Daoy (cell line): ENCODE data around the gene PDE8A. TPM values are rescaled to one million over a fixed set of nuclear protein-coding genes. Genes with fewer than 3 reads are reported as not detected.

Experiments used
- DNase-seq: peaks from one replicate; pipeline ENCODE4 v3.0.0-alpha.2; 2015; ENCODE audit warnings: low read depth
- total RNA-seq: library from RNA; depleted of rRNA; stranded (reverse); fragments of >200 nt; shearing (Covaris generic); gene quantifications from 2 replicates; pipeline ENCODE4 v1.2.3, GENCODE V29; 2014

PDE8A gene
- total RNA-seq, 1 experiment from 2014 or later = 4.9 TPM

- no peak for DNase-seq
These were observed 92.0 kb downstream of the PDE8A start for GRCh38 chr15:85073556-85074194.

GRCh38 chr15:85086855-85087254 lies 105.2 kb downstream of the PDE8A start:
- no peak for DNase-seq

- DNase-seq = no peak
These were observed 106.6 kb downstream of the PDE8A start for GRCh38 chr15:85088300-85088699.

DNA sequence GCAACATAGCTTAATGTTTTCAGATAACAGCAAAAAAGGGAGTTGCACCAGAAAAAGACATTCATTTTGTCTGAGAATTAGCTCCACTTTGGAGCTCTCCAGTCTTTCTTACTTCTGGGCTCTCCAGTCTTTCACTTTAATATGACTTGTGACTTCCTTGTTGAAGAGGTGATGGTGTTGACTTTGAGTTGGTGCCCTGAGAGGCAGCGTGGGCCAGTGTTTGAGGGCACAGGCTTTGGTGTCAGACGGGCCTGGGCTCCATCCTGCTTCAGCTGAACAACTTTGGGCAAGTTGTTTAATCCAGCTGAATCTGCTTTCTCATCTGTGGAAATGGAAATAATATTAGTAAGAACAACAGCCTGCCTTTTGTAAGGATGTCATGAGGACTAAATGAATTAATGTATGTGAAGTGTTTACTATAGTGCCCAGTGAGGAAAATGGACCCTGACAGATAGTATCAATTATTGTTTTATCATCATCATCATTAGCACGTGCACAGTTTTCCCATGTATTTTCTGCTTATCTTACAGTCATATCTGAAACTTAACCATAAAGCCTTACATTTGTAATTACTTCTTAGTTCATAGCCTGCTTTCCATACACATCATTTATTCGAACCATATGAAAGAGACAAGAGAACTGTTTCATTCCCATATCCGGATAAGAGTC lies 108.4 kb downstream of the PDE8A start:
- no peak for DNase-seq

- no peak for DNase-seq
These were observed 110.3 kb downstream of the PDE8A start for GRCh38 chr15:85091990-85092389.

DNA sequence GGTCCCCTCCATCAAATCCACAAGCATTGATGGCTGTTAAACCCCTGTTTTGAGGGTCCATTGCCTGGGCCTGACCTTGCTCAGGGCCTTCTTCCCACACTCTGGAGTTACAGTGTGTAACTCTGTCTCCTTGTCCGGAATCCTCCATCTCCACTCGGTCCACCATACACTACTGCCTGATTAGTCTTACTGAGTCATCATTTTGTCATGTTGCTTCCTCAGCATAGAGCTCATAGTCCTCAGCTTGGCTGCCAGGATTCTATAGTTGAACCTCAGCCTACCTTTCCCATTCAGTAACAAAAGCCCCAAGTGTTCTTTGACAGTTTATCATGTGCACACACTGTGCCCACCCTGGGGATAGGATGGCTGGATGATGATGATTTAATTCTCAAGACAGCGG lies 113.0 kb downstream of the PDE8A start:
- DNase-seq = no peak

GRCh38 chr15:85095566-85095965 lies 113.9 kb downstream of the PDE8A start:
- no peak for DNase-seq

DNA sequence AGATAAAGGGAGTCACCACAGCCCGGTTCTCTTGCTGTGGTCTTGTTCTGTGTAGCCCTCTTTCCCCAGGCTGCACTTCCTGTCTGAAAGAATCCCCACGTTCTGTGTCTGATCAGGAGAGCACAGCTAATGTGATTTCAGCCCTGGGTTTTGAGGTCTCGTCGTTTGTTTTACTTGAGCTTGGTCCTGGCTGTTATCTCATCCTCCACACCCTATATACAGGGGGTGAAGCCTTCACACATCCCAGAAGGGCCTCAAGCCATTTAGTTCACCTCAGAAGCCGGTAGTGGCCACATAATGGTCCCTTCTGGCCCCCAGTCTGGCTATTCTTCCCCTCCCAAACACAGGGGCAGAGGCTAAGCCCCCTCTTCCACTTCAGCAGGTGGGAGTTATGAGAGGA lies 115.6 kb downstream of the PDE8A start:
- DNase-seq = no peak

DNA sequence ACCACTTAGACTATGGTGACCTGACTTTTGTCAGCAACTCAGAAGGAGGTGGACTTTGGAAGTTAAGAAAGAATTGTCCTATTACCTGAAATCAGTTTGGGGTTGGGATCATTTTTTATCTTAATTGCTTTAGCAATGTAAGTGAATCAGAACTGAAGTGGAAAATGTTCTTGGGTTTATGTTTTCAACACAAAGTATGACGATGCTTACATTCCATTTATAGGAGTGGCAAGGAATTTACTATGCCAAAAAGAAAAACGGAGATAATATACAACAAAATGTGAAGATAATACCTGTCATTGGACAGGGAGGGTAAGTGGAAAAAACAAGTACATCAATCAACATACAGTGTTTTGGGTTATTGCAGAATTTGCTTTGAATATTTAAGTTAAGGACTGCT lies 116.1 kb downstream of the PDE8A start:
- no peak for DNase-seq

DNA sequence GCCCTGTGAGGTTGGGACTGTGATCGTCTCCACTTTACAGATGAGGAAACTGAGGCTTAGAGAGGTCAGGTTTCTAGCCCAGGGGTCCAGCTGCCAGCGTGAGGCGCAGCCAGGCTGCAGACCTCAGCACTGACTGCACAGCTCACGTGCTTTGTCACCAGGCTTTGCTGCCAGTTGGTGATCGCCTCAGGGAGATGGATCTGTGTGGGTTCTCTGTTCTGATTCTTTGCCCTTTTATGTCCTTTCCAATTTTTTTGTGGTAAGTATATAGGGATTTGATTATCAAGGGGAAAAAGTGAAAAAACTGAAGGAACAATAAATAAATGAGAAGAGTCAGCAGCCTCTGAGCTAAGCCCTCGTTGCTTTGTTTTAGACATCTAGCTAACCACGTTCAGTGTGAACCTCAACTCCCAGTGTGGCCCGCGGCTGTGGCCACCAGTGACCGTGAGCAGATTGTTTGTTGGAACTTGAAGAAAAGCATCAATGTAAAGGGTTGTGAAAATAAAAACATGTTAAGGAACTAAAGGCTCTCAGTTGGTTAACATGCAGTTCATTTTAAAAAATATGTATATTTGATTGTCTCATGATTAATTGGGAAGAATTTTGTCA lies 117.6 kb downstream of the PDE8A start:
- DNase-seq = no peak

DNA sequence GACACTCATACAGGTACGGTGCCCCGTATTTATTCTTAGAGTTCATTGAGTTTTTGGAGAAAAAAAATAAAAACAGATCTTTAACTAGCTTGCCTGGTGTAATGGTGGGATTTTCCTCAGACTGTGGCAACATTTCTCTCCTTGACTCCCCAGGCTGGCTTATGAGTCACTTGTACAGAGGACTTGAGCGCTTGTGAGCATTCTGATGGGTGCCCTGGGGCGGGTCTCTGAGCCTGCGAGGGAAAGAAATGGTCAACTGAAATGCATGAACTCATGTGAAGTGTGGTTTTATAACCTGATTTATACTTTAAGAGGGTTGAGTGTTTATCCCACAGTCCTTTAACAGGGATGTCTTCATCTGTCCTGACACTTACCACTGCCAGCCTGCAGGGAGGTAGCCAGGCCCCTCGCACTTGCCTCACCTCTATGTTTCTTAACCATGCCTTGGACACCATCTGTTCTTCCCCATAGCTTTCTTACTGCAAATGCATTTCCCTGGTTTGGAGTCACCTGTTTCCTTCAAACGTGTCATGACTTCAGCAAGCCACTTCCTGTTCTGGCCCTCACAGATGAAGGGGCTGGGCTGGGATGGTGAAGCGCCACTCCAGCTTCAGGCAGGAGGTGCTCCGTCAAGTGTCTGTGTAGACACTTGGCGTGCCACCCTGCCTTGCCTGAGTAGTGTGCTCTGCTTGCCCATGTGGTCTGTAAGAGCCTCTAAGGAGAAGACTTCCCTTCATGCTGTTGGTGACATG lies 118.7 kb downstream of the PDE8A start:
- DNase-seq = no peak

- no peak for DNase-seq
These were observed 122.9 kb downstream of the PDE8A start for GRCh38 chr15:85104584-85104983.

DNA sequence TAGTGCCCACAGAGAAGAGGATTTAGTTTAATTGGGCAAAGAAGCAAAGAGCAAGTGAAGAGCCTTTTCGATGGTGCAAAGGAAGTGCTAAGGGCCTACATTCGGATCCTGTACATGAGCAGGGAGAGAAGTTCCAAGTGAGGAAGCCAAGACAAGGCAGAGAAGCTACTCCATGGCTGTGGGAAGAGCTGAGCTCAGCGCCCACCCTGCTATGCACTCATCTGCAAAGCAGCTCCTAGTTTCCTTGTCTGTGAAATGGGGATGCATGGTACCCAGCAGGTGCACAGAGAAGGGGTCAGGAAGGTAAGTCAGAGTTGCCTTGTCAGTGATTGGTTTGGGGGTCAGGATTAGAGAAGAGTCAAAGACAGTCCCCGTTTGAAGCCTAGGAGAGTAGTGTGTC lies 126.5 kb downstream of the PDE8A start:
- no peak for DNase-seq

DNA sequence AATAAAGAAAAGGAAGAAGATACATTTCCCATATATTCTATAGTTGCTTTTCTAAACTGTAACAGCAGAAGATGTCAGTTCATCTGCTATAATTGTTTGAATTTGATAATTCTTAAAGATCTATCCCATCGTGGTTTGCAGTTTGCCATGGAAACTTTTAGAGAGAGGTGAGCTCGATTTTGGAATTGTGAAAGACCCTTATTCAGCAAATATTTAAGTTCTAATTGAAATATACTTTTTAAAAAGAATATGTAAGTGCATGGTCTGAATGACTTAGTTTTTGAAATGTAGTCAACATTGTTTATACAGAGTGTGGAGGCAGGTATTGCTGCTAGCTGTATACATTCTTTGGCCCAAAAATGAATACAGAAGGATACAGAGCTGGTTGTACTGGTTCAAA lies 127.7 kb downstream of the PDE8A start:
- DNase-seq = no peak

DNA sequence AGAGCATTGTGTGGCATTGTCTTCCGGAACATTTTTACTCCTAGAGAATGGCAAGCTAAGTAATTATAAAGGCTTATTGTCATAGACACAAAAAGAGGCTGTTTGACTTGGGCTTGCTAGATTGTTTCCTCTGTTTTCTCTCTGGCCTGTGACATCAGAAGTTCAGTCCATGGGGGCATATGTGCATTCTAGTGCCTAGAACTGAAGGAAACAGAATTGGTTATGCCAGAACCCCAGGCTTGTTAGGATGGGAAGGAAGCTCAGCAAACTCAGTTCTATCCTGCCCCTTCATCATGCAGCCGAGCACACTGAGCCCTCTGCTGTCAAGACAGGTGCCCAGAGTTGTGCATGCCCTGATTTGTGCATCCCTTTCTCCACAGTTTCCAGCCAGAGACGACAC lies 131.3 kb downstream of the PDE8A start:
- no peak for DNase-seq

DNA sequence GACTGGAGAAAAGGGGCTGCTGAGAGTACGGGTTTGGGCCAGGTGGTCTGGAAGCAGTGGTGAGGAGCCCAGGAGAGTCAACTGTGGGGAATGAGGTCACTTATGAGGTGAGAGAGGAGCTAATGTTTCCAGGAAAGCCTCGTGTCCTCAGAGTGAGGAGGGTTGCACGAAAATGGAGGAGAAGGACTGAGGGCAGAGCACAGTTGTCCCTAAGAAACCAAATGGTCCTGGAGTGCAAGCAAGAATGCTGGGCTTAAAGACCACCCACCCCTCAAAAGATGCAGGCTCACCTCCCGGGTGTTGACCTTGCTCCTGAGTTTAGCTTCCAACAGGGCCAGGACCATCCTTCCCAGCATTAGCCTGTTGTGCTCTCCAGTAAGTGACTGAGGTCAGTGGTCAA lies 133.2 kb downstream of the PDE8A start:
- DNase-seq = no peak

GRCh38 chr15:85116066-85116465 lies 134.4 kb downstream of the PDE8A start:
- DNase-seq = no peak

- no peak for DNase-seq
These were observed 134.8 kb downstream of the PDE8A start for GRCh38 chr15:85116494-85116893.

DNA sequence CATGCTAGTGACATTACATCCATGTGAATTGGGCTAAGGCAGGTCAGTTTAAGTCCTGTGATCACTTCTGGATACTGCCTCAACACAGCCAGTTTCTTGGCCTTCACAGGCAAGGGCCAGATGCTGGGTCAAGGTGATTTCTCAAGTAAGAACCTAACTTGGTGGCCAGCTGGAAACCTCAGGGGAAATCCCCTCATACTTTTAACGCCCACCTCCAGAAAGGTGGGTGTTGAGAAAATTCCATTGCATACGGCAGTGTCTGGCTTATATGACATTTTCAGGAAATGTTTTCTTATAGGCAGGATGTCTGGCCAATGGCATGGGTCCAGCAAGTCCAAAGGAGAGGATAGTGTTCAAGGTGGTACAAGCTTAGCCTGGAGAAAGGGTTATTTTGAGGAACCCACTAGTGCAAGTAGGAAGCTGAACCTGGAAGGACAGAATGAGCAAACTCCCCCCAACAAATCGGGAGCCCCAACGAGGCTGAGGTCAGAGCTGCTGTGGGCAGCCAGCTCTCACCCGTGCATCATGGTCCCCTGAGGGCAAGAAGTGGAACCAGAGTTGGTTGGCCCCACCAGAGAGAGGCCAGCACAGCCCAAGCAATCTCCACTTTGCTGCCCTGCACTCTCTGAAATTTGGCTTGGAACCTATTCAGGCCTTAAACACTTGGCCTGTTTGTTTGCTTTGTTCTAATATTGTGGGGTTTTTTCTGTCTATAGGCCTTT lies 135.4 kb downstream of the PDE8A start:
- no peak for DNase-seq

DNA sequence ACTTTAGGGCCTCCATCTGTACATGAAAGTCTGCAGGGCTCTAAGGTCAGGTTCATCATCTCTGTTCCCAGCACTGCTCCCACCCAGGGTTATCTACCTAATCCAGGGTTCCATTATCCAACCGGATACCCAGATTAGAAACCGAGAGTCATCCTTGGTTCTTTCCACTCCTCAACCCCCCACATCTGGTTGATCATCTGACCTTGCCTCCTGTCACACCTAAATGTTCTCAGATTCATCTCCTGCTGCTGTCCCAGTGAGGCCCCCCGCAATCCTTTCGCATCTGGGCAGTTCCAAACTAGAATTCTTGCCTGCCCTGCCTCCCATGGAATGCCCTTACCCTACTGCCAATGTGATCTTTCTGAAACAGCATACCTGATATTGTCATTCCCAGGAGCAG lies 136.5 kb downstream of the PDE8A start:
- DNase-seq = no peak

DNA sequence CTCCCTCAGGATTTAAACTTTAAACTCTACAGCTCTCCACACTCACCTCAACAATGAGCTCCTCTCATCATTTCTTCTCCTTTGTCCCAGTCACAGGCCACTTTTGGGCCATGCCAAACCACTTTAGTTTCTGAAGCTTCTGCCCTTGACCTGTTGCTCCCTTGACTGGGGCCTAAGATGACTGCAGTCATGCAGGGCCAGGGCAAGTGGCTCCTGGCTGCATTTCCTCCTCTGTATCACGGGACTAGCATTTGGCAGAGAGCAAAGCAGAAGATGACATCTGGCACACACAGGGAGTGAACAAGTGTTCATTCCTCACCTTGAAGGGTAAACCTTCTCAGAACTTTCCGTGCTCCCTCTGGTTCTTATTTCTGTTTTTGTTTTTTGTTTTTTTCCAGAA lies 136.9 kb downstream of the PDE8A start:
- DNase-seq = no peak
